DMS 273 treated with DMSO at 0.1 percent for 48 hours (cell line): ENCODE measurements around the gene CR1L.
"Not testable (repeated sequence)": the region's sequence is repeated elsewhere in the genome, so short reads cannot be mapped to it uniquely, and the experiment has no call there.

Experiments
- DNase-seq: peaks from one replicate; lab custom pipeline; 2025; lab: John Stamatoyannopoulos, UW

Gene CR1L

GRCh38 chr1:207644852-207645634 lies at the start of gene CR1L:
TSS of gene CR1L (plus strand) at chr1:207645133. CDS start at chr1:207645234, 101 bp downstream.
- DNase-seq, result peak; percentile 5

GRCh38 chr1:207603777-207604176 lies 41.2 kb upstream of the CR1L start:
- no peak for DNase-seq

- DNase-seq, result no peak
These were observed 39.2 kb upstream of the CR1L start for GRCh38 chr1:207605444-207606361.

- no peak for DNase-seq
These were observed 38.6 kb upstream of the CR1L start for GRCh38 chr1:207606362-207606755.

GRCh38 chr1:207612762-207613161 lies 32.2 kb upstream of the CR1L start:
- no peak for DNase-seq

- peak; percentile 15 for DNase-seq
These were observed 24.9 kb upstream of the CR1L start for GRCh38 chr1:207619871-207620542.

- DNase-seq, result no peak
These were observed 24.4 kb upstream of the CR1L start for GRCh38 chr1:207620543-207620893.

- not testable (repeated sequence) for DNase-seq
These were observed 19.3 kb upstream of the CR1L start for GRCh38 chr1:207625504-207626071.

GRCh38 chr1:207626972-207627337 lies 18.0 kb upstream of the CR1L start:
- no peak for DNase-seq

GRCh38 chr1:207627496-207627895 lies 17.4 kb upstream of the CR1L start:
- DNase-seq, result no peak

GRCh38 chr1:207628776-207629175 lies 16.2 kb upstream of the CR1L start:
- DNase-seq, result no peak

GRCh38 chr1:207631137-207631536 lies 13.8 kb upstream of the CR1L start:
- DNase-seq, result no peak

GRCh38 chr1:207633226-207633625 lies 11.7 kb upstream of the CR1L start:
- no peak for DNase-seq

- not testable (repeated sequence) for DNase-seq
These were observed 11.1 kb upstream of the CR1L start for GRCh38 chr1:207633699-207634289.

- not testable (repeated sequence) for DNase-seq
These were observed 10.6 kb upstream of the CR1L start for GRCh38 chr1:207634293-207634692.

GRCh38 chr1:207635569-207636186 lies 9.3 kb upstream of the CR1L start:
- not testable (repeated sequence) for DNase-seq

GRCh38 chr1:207638487-207639145 lies 6.3 kb upstream of the CR1L start:
- not testable (repeated sequence) for DNase-seq

- not testable (repeated sequence) for DNase-seq
These were observed 5.6 kb upstream of the CR1L start for GRCh38 chr1:207639362-207639761.

- no peak for DNase-seq
These were observed 624 bp upstream of the CR1L start for GRCh38 chr1:207644166-207644851.

- DNase-seq, result no peak
These were observed 725 bp downstream of the CR1L start for GRCh38 chr1:207645635-207646081.
